ENCODE data around the gene COL7A1.
"Not testable (repeated sequence)": the region's sequence is repeated elsewhere in the genome, so short reads cannot be mapped to it uniquely, and the experiment has no call there.

Gene COL7A1

GRCh38 chr3:48535578-48535977, 59.6 kb downstream of the COL7A1 start:
- no peak for DNase-seq

- no peak for DNase-seq
Measured at GRCh38 chr3:48532977-48533337, 62.2 kb downstream of the COL7A1 start.

GRCh38 chr3:48532271-48532976, 62.7 kb downstream of the COL7A1 start:
- no peak for DNase-seq

- DNase-seq: not testable (repeated sequence)
Measured at GRCh38 chr3:48530701-48531100, 64.4 kb downstream of the COL7A1 start.

GRCh38 chr3:48528754-48529153, 66.4 kb downstream of the COL7A1 start:
- no peak for DNase-seq

GRCh38 chr3:48528048-48528447, 67.1 kb downstream of the COL7A1 start:
- DNase-seq: no peak

- DNase-seq: no peak
Measured at GRCh38 chr3:48524970-48525369, 70.2 kb downstream of the COL7A1 start.

- DNase-seq: no peak
Measured at GRCh38 chr3:48521635-48522034, 73.5 kb downstream of the COL7A1 start.

GRCh38 chr3:48519277-48519643, 75.9 kb downstream of the COL7A1 start:
- DNase-seq: no peak

- DNase-seq: no peak
Measured at GRCh38 chr3:48518638-48519276, 76.4 kb downstream of the COL7A1 start.

GRCh38 chr3:48518069-48518468, 77.1 kb downstream of the COL7A1 start:
- DNase-seq: no peak

- DNase-seq: no peak
Measured at GRCh38 chr3:48516571-48516970, 78.6 kb downstream of the COL7A1 start.

GRCh38 chr3:48514431-48515227, 80.5 kb downstream of the COL7A1 start:
- DNase-seq: no peak
